ENCODE measurements around the gene SEC14L5. TPM values are rescaled to one million over a fixed set of nuclear protein-coding genes. Genes with fewer than 3 reads are reported as not detected.
"Not testable (repeated sequence)": the region's sequence is repeated elsewhere in the genome, so short reads cannot be mapped to it uniquely, and the experiment has no call there.

The SEC14L5 gene
- total RNA-seq, 1 experiment from 2014 or later, result not detected

DNA sequence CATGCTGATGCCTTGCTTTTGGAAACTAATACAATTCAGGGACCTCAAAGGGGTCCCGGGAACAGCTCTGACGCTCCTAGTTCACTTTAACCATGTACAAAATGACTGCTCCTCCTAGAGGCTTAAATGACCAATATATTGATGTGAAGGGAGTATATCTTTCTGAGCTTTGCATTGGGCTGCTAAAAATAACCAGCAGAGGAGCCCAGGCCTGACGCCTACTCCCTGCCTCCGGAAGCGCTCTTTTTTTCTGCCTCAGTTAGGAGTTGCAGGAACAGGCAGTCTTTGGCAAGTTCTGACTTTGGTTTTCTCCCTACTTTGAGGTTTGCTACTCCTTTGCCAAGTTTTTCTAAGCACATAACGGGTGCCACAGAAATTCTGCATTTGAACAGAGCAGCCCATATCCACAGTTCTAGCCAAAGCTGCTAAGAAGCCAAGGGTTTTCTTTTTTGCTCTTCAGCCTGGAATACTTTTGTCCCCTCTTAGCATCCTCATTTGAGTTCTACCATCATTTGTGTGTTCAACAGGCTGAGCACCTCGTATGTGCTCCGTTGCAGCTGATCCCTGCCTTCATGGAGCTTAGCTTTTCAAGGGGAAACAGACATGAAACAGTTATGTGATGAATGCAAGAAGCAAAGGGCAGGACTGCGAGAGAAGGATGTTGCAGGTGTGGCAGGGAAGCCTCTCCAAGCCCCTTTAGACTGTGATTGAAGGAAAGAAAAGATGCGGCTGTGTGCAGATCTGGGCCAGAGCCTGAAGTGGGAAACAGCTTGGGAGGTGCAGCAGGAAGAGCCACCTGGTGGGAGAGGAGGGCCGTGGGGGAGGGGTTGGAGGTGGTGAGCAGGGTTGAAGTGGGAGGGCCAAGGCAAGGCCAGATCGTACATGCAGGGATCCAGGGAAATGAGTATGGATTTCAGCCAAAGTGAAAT, 78.4 kb downstream of the SEC14L5 start:
- no peak for DNase-seq (ENCODE audit: low spot score)

DNA sequence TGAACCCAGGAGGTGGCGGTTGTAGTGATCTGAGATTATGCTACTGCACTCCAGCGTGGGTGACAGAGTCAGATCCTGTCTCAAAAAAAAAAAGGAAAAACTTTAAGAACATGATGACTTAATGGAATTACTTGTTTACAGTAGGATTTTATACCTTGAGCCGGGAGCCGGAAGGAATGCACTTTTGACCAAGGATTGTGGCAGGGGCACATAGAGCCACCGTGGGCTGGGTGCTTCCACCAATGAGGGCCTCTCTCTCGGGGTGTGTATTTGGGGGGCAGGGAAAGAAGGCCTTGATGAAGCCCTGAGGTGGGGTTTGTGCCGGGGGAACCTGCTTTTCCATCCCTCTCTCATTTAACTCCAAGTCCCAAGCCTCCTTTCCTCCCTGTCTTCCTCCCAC, 82.3 kb downstream of the SEC14L5 start:
- DNase-seq (ENCODE audit: low spot score), result peak; percentile 52

DNA sequence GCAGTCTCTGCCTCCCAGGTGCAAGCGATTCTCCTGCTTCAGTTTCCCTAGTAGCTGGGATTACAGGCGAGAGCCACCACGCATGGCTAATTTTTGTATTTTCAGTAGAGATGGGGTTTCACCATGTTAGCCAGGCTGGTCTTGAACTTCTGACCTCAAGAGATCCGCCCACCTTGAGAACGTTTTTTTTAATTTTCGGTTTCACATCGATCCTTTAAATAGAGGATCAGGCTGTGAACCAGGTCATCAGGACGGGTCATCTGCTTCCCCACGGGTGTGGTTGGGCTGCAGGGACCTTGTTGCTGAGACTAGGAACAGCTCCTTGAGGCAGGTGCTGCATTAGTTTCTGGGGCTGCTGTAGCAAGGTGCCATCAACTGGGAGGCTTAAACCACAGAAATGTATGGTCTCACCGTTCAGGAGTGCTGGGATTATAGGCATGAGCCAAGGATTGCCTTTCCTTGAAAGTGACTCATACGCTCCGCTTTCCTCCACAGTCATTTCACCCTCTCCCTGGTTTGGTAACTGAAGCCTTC, 83.5 kb downstream of the SEC14L5 start:
- peak; percentile 87 for DNase-seq (ENCODE audit: low spot score)

DNA sequence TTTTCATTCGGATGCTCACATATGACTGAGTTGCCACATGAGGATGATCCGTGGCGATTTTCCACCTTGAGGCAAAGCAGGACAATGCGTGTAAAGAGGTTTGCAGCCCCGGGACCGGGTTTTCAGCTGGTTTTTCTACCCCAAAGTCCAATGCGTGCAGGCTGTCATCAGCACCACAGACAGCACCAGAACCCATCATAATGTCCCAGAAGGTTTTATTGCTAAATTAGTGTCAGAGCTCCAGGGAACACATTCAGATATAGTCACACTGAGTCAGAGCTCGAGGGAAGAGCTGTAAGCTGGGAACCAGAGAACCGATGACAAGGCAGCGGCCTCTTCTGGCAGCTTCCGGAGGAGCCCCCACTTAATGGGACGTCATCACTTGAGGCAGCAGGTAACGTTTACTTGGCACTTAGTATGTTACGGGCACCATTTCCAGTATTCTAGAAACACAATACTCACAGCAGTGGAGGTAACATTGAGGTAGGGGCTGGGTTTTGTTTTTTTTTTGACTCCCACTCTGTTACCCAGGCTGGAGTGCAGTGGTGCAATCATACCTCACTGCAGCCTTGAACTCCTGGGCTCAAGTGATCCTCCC, 84.5 kb downstream of the SEC14L5 start:
- no peak for DNase-seq (ENCODE audit: low spot score)

DNA sequence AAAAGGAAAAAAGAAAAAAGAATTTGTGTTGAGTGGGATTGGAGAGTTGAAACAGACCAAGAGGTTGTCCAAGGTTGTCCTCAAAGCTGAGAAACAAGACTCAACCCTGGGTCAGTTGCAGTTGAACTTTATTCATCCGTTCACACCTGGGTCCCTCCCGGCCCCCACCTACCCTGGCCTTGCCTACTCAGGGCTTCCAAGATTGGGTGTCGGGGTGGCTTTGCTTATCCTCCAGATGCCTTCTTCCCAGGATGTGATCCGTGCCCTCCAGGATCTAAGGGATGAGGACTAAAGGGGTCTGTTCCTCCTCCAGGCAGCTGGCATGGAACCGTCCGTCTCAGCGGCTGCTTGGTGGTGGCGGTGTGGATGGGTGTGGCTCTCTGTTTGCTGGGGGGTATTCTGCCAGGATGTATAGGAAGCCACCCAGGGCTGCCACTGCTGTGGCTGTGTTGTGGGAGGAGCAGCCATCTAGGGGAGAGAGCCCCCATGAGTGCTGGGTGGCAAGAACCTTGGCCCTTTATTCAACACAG, 85.9 kb downstream of the SEC14L5 start:
- DNase-seq (ENCODE audit: low spot score), result no peak

DNA sequence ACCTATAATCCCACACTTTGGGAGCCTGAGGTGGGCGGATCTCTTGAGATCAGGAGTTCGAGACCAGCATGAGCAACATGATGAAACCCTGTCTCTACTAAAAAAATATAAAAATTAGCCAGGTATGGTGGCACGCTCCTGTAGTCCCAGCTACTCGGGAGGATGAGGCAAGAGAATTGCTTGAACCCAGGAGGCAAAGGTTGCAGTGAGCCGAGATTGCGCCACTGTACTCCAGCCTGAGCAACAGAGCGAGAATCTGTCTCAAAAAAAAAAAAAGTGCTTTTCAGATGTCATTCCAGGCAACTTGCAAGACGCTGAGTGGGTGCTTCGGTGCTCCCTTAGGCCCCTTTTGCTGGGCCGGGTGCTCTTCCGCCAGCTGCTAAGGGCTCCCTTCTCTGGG, 86.5 kb downstream of the SEC14L5 start:
- not testable (repeated sequence) for DNase-seq (ENCODE audit: low spot score)

DNA sequence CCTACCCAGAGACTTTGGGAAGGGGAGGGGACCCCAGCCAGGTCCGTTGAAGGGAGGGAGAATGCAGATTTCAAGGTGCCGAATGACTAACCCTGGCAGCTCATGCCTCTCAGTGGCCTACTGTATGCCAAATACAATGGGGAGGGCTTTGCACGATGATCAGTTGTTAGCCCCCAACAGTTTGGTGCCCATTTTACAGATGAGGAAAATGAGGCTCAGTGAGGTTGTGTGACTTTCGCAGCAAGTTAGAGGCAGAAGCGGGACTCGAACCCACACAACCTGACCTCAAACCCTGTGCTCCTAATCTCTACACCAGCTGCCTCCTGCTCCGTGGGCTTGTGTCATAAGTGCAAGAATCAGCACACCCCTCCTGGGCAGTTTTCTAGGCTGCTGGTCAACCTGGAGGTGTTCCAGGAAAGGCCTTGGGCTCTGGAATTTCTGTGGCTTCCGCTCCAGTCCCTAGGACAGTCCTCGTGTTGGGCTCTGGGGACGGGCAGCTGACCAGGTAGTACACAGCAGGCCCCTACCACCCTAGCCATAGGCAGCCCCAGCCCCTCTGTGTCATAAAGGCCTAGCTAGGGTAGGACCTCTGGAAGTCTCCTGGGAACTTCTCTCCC, 87.5 kb downstream of the SEC14L5 start:
- no peak for DNase-seq (ENCODE audit: low spot score)

DNA sequence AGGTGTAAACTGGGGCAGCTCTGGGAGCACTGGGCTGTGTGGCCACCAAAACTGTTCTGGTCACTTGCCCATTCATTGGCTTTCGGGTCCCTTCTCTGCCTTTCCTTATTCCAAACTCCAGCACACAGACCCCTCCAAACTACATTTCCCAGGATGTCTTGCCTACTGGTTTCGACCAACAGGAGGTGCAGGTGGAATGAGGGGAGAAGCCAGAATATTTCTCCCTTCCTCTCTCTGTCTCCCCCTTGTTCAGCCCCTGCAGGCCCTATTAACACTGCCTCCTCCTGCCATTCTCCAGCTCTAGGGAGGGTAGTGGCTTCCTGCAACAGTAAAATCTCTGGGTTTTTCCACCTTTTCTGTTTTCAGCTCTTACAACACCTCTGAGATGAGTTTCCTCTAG, 88.8 kb downstream of the SEC14L5 start:
- DNase-seq (ENCODE audit: low spot score), result no peak

DNA sequence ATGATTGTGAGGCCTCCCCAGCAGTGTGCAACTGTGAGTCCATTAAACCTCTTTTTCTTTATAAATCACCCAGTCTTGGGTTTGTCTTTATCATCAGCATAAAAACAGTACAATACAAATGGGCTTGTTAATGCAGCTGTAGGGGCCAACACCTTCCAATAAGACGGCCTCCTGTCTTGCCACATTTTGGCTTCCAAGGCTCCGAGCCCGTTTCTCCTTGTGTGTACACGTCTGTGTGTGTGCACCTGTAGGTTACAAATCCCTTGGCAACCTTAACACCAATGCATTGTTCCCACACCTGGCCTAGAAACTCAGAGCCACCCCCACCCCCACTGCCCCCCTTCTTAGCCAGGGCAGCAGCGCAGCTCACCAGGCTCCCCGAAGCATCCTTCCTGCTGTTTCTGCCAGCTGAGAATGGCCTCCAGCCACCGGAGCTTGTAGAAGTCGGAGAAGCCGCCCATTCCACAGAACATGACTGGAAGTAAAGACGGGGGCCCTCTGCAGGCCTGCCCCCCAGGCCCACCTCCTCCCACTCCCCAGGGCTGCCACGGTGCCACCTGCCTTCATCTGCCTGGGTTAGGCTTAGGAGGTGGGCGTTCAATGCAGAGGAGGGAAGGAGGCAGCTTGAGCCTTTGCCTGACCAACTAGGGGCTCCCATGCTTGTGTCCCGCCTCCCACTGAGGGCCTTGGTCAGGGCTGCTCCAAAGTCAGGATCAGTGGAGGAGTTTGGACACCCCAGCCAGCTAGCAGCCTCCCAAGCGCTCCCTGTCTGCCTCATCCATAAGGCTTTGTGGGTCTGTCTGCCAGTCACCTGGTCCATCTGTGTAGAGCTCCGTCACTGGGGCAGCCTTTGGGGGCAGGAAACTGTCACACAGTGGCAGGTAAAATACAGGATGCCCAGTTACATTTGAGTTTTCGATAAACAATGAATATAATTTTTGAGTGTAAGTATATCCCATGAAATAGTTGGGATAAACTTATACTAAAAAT, 97.0 kb downstream of the SEC14L5 start:
- DNase-seq (ENCODE audit: low spot score), result no peak

DNA sequence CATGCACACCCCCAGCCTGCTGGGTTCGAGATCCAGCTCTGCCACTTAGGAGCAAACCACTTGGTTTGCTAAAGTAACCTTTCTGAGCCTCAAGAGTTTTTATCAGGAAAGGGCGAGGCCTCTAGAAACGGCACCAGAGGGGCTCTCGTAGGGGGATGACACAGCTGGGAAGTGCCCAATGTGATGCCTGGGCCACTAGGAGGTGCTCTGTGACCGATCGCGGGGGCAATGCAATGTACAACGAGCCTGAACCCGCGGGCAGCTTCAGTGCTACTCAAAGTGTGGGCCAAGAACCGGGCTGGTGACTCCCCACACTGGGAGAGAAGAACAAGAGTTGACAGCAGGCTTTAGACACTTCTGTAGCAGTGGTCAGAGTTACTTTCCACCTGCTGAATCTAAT, 98.2 kb downstream of the SEC14L5 start:
- DNase-seq (ENCODE audit: low spot score), result no peak

DNA sequence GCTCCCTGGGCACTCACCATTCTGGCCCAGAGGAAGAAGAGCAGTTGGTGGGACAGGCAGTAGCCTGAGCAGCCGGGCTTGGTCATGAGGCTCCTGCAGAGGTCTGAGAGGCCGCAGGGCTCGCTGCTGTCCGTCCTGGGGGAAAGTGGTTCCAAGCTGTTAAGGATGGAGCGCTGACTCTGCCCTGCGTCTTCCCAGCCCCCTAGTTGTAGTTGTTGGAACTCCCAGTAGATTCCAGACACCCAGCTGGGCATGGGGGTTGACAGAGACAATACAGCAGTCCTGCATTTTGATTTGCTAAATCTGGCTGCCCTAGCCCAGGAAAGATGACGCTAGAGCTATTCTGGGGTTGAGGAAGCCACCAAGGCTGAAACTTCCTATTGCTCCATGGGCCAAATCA, 100.3 kb downstream of the SEC14L5 start:
- no peak for DNase-seq (ENCODE audit: low spot score)

DNA sequence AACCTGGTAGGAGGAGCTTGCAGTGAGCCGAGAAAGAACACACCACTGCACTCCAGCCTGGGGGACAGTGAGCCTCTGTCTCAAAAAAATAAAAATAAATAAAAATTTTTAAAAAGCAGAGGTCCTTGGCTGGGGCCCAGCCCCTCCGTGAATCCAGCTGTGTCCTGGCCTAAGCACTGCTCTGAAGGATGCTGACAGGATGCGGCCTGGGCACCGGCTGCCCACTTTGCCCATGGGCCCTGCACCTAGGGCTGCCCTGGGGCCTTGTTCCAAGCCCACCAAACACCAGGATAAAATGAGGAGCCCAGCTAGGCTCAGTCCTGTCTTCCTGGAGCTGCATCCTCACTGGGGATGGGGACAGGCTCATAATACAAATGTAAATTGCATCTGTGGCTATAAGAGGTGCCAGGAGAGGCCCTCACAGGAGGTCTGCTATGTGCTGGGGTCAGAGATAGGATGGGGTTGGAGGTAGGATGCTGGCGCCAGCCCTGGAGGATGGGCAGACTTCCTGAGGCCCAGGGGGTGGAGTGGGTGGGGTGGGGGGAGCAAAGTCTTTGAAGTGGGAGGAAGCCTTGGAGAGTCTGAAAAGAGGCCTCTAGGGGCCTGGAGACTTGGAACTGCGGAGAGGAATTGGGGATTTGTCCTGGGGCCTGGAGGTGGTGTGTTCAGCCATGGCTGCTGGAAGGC, 101.4 kb downstream of the SEC14L5 start:
- no peak for DNase-seq (ENCODE audit: low spot score)

DNA sequence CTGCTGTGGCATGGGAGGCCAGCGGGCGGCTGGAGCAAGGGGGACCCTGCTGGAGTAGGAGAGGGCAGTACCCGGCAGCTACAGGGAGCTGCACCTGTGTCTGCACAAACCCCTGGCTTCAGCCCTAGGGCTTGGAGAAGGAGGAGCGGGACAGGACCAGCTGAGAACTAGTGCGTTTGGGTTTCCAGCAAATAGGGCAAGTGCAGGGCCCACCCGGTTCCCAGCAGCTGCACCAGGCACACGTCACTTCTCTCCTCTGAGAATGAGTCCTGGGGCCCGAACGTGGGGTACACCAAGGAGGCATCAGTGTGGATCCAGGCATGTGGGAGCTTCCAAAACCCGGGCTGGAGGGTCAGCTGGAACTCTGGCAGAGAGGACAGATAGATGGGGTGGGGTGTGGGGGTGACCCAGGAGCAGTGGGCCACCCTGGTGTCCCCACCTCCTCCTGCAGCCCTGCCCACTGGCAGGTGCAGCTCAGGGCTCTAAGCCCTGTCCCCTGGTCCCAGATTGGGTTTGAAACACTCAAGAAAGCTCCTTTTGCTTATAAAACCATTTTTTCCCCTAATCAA, 102.0 kb downstream of the SEC14L5 start:
- DNase-seq (ENCODE audit: low spot score), result no peak

DNA sequence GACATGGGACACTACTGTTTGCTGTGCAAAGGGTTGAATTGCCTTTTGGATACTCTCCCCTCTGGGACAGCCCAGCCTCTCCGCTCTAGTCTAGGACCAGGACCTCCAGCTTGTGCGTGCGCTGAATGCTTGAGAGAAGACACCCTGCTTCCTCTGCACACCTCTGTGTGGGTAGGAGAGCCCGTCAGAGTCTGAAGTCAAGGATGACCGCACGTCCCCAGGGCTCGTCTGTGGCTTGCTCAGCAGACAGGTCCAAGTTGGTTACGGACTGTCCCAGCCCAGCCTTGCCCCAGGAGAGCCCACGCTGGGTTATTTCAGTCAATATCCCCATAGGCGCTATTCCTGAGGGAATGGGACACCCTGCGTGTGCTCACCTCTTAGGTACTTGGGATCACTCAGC, 103.9 kb downstream of the SEC14L5 start:
- DNase-seq (ENCODE audit: low spot score), result no peak

DNA sequence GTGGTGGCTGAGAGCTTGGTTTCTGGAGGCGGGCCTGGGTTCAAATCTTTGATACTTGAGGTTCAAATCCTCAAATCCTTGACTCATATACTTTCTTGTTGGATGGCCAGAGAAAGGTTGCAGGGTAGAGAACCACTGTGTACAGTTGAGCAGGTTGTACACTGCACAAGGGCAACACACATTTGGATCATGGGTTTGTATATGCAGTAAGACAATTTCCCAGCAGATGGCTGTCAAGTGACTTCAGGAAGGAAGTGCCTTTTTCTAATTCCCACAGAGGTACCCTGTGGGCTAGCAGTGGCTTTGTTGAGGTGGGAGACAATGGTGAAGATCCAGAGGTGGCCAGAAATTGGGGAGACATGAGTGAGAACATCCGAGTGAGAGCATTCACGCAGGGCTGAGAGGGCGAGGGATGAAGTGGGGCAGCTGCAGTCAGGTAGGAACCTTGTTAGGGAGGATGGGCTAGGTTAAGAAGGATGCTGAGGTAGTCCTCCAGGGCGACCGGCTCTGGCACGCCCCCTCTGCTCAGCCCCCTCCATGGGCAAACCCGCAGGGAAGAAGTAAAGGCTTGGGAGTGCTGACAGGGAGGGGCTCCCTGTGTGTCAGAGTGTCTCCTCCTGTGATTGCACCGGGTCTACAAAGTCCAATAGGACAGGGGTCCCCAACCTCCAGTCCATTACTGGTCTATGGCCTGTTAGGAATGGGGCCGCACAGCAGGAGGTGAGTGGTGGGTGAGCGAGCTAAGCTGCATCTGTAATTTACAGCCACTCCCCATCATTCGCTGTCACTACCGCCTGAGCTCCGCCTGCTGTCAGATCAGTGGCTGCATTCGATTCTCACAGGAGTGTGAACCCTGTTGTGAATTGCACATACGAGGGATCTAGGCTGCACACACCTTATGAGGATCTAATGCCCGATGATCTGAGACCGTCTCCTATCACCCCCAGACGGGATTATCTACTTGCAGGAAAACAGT, 104.9 kb downstream of the SEC14L5 start:
- no peak for DNase-seq (ENCODE audit: low spot score)

DNA sequence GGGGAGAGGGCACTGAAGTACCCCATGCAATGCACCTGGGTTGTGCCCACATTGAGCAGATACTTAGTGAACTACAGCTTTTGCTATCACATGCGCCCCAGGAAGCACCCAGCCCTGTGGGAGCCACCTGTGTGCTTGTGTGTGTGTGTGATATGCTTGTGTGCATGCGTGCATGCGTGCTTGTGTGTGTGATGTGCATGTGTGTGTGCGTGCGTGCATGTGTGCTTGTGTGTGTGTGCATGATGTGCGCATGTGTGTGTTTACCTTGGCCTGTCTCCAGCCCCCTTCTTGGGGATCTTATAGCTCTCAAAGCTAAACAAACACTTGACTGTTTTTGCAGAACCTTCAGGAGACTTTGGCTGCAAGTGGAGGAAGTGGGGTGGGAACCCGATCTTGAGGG, 106.8 kb downstream of the SEC14L5 start:
- DNase-seq (ENCODE audit: low spot score), result peak; percentile 27

DNA sequence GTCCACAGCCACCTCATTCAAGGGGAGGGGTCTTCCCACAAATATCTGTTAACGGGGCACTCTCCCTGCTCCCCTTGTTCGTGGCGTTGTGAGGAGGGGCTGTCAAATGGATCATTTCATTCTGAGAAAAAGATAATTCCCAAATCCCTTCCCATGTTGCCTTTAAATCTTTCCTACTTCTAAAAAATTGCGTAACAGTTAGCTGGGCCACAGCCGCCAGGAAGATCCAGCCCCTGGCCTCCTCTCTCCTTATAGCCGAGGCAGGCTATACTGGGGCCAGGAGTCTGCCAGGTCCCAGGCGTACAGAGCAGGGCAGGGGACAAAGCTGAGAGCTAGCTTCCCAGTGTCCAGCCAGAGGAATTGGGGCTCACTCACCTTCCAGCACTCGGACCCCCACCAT, 107.2 kb downstream of the SEC14L5 start:
- no peak for DNase-seq (ENCODE audit: low spot score)

DNA sequence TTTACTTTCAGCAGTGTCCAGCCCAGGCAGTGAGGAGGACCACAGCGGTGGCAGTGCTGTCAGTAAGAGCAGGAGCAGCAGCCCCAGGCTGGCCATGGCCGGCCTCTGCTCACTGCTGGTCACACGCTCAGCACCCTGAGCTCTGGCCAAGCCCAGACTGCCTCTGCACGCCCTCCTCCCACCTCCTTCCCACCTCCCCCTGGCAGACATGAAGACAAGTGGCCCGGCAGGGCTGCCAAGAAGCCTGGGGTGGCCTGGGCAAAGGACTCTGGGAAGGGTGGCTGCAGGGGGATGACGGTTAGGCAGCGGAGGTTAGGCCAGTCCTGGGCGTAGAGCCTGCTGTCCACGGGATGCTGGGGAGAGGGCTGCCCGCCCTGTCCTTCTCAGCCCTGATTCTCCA, 107.7 kb downstream of the SEC14L5 start, which contains the start of gene C16orf89:
TSS of gene C16orf89 (minus strand) at position 144 of the 400 bp plus-strand sequence. CDS start at position 96, 48 bp downstream.
- no peak for DNase-seq (ENCODE audit: low spot score)

DNA sequence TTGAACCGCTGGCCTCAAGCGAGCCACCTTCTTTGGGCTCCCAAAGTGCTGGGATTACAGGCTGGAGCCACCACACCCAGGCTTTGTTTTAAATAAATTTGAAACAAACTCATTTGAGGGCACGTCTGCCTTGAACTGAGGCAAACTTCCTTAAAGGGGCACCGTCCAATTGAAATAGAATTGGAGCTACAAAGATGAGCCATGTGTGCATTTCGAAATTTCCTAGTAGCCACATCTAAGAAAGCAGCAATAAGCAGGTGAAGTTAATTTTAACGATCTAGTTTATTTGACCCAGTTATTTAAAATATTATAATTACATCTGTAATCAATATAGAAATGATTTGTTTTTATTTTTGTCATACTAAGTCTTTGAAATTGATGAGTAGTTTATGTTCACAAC, 108.4 kb downstream of the SEC14L5 start:
- no peak for DNase-seq (ENCODE audit: low spot score)
